GM12891 (cell line): ENCODE data around the gene APBB1IP.
"Not testable (repeated sequence)": the region's sequence is repeated elsewhere in the genome, so short reads cannot be mapped to it uniquely, and the experiment has no call there.

Experiments
- PAX5 ChIP-seq: IDR thresholded peaks from 2 replicates; pipeline ENCODE4 v1.6.1; 2011; ENCODE audit warnings: low read length, moderate library complexity, mild to moderate bottlenecking; ENCODE audit not compliant: insufficient read depth, severe bottlenecking
- POLR2A ChIP-seq: IDR thresholded peaks from 2 replicates; pipeline ENCODE4 v1.6.1; 2011; ENCODE audit warnings: low read depth, low read length, control low read depth
- POLR2AphosphoS5 ChIP-seq: IDR thresholded peaks from 2 replicates; pipeline ENCODE4 v1.6.1; 2011; ENCODE audit warnings: low read depth, low read length, control low read depth
- POU2F2 ChIP-seq: IDR thresholded peaks from 2 replicates; pipeline ENCODE4 v1.6.1; 2011; ENCODE audit warnings: low read depth, mild to moderate bottlenecking, control low read depth, low read length, moderate library complexity
- SPI1 ChIP-seq: IDR thresholded peaks from 2 replicates; pipeline ENCODE4 v1.6.1; 2011; ENCODE audit warnings: low read depth, low read length, control low read depth
- TAF1 ChIP-seq: IDR thresholded peaks from 2 replicates; pipeline ENCODE4 v1.6.1; 2011; ENCODE audit warnings: low read depth, low read length, control low read depth

GRCh38 chr10:26578371-26578770, 140.2 kb downstream of the APBB1IP start:
- TF ChIP-seq POLR2AphosphoS5, POLR2A, TAF1, SPI1, POU2F2, PAX5: not testable (repeated sequence)
